Measurements from ENCODE around the gene CHD5. TPM values are rescaled to one million over a fixed set of nuclear protein-coding genes. Genes with fewer than 3 reads are reported as not detected.

Gene CHD5
- polyA plus RNA-seq, 1 donor from 2014 or later: 22.0 TPM

GRCh38 chr1:6163191-6163972 lies 16.7 kb downstream of the CHD5 start:
- Histone ChIP-seq H3K79me2 (replicated peaks; ENCODE audit: insufficient read depth, low read length) (no peaks in the 10 kb centered on the region), H3K4me3 (ENCODE audit: low read length) (peak overlapping the region; percentile 50), H3K36me3 (ENCODE audit: insufficient read depth, low read length) (no peaks in the 10 kb centered on the region), H3K27ac (ENCODE audit: low read length) (peak overlapping the region; percentile 96), H3K9ac (ENCODE audit: low read length) (peak overlapping the region; percentile 74), H3K9me2 (ENCODE audit: insufficient read depth, low read length) (no peaks in the 10 kb centered on the region), H3K27me3 (ENCODE audit: insufficient read depth, low read depth, low read length) (no peaks in the 10 kb centered on the region), H3F3A (ENCODE audit: insufficient read depth, low read length, poor library complexity, severe bottlenecking) (no peaks in the 10 kb centered on the region), H2AFZ (ENCODE audit: low read depth, low read length) (no peak overlapping the region), H4K20me1 (ENCODE audit: insufficient read depth) (no peaks in the 10 kb centered on the region), H3K4me2 (ENCODE audit: low read length) (peak overlapping the region; percentile 14), H3K9me3 (ENCODE audit: low read length) (no peaks in the 10 kb centered on the region)
- TF ChIP-seq MXI1 (conservative IDR thresholded peaks at IDR 0.05; ENCODE audit: poor library complexity, severe bottlenecking) (no peak), TAF1 (IDR thresholded peaks at IDR 0.05; ENCODE audit: low read depth) (peak; percentile 33), POLR2AphosphoS5 (IDR thresholded peaks at IDR 0.05) (no peak), SMC3 (conservative IDR thresholded peaks at IDR 0.05; ENCODE audit: poor library complexity) (no peak), EZH2 (IDR thresholded peaks at IDR 0.05; ENCODE audit: borderline replicate concordance, insufficient read depth, low read length, poor library complexity, severe bottlenecking) (no peak)

- Histone ChIP-seq H4K20me1 (ENCODE audit: insufficient read depth) (no peaks in the 10 kb centered on the region), H3K4me3 (ENCODE audit: low read length) (no peak overlapping the region), H3F3A (ENCODE audit: insufficient read depth, low read length, poor library complexity, severe bottlenecking) (no peaks in the 10 kb centered on the region), H3K79me2 (replicated peaks; ENCODE audit: insufficient read depth, low read length) (no peaks in the 10 kb centered on the region), H3K36me3 (ENCODE audit: insufficient read depth, low read length) (no peaks in the 10 kb centered on the region), H3K27ac (ENCODE audit: low read length) (peak overlapping the region; percentile 96), H3K9me2 (ENCODE audit: insufficient read depth, low read length) (no peaks in the 10 kb centered on the region), H2AFZ (ENCODE audit: low read depth, low read length) (no peak overlapping the region), H3K4me2 (ENCODE audit: low read length) (no peak overlapping the region), H3K9ac (ENCODE audit: low read length) (peak overlapping the region; percentile 74), H3K27me3 (ENCODE audit: insufficient read depth, low read depth, low read length) (no peaks in the 10 kb centered on the region), H3K9me3 (ENCODE audit: low read length) (no peaks in the 10 kb centered on the region)
- TF ChIP-seq MXI1 (conservative IDR thresholded peaks at IDR 0.05; ENCODE audit: poor library complexity, severe bottlenecking) (no peak), POLR2AphosphoS5 (IDR thresholded peaks at IDR 0.05) (no peak), SMC3 (conservative IDR thresholded peaks at IDR 0.05; ENCODE audit: poor library complexity) (no peak), RAD21 (conservative IDR thresholded peaks at IDR 0.05) (no peak), EP300 (conservative IDR thresholded peaks at IDR 0.05; ENCODE audit: poor library complexity, severe bottlenecking) (no peak), TAF1 (IDR thresholded peaks at IDR 0.05; ENCODE audit: low read depth) (no peak), EZH2 (IDR thresholded peaks at IDR 0.05; ENCODE audit: borderline replicate concordance, insufficient read depth, low read length, poor library complexity, severe bottlenecking) (no peak), CTCF (IDR thresholded peaks at IDR 0.05; ENCODE audit: poor library complexity, severe bottlenecking) (no peak)
- TF ChIP-seq, protein P1, sequence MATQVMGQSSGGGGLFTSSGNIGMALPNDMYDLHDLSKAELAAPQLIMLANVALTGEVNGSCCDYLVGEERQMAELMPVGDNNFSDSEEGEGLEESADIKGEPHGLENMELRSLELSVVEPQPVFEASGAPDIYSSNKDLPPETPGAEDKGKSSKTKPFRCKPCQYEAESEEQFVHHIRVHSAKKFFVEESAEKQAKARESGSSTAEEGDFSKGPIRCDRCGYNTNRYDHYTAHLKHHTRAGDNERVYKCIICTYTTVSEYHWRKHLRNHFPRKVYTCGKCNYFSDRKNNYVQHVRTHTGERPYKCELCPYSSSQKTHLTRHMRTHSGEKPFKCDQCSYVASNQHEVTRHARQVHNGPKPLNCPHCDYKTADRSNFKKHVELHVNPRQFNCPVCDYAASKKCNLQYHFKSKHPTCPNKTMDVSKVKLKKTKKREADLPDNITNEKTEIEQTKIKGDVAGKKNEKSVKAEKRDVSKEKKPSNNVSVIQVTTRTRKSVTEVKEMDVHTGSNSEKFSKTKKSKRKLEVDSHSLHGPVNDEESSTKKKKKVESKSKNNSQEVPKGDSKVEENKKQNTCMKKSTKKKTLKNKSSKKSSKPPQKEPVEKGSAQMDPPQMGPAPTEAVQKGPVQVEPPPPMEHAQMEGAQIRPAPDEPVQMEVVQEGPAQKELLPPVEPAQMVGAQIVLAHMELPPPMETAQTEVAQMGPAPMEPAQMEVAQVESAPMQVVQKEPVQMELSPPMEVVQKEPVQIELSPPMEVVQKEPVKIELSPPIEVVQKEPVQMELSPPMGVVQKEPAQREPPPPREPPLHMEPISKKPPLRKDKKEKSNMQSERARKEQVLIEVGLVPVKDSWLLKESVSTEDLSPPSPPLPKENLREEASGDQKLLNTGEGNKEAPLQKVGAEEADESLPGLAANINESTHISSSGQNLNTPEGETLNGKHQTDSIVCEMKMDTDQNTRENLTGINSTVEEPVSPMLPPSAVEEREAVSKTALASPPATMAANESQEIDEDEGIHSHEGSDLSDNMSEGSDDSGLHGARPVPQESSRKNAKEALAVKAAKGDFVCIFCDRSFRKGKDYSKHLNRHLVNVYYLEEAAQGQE (IDR thresholded peaks at IDR 0.05; ENCODE audit: borderline replicate concordance): no peak
These were observed 17.3 kb downstream of the CHD5 start for GRCh38 chr1:6162773-6163172.

Measured in neural cell (in vitro differentiated cells).